A673 (cell line): ENCODE measurements around the gene BAIAP2.

Experiments used
- EZH2 ChIP-seq: fragments of 200-600 bp; sonication (generic); IDR thresholded peaks from 2 replicates; pipeline ENCODE4 v1.6.1; 2017; ENCODE audit warnings: borderline replicate concordance, low read depth, mild to moderate bottlenecking, mixed read lengths, antibody characterized with exemption, low read length; ENCODE audit not compliant: poor library complexity, severe bottlenecking
- TF ChIP-seq, protein P1 (sequence below): fragments of 300-800, 200-600 bp; sonication (generic); conservative IDR thresholded peaks from 2 replicates; pipeline ENCODE4 v1.5.1; 2017; ENCODE audit warnings: low read depth, mild to moderate bottlenecking, antibody characterized with exemption, low read length, moderate library complexity, mixed read lengths

DNA sequence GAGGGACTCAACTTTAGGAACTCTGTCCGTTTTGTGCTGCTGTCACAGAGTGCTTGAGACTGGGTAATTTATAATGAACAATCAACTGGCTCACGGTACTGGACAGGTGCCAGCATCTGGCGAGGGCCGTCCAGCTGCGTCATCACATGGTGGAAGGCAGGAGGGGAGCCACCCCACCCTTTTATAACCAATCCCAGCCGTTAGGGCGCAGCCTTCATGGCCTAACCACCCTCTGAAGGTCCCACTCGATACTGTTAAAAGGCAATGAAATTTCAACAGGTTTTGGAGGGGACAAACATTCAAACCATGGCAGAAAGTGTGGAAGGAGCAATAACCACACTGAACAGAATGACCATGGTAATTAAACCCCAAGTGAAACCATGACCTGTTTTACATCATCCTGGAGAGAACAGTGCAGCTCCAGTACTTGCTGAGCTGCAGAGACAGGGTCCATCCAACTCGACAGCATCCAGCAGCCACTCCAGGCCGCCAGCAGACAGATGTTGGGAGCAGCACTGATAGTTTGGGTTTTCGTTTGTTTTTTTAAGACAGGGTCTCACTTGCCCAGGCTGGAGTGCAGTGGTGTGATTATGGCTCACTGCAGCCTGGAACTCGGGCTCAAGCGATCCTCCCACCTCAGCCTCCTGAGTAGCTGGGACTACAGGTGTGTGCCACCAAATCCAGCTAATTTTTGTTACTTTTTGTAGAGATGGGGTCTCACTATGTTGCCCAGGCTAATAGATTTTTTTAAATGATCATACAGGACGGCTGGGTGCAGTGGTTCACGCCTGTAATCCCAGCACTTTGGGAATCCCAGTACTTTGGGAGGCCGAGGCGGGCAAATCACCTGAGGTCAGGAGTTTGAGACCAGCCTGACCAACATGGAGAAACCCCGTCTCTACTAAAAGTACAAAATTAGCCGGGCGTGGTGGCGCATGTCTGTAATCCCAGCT is 32.3 kb upstream of the BAIAP2 start:
- TF ChIP-seq, protein P1, sequence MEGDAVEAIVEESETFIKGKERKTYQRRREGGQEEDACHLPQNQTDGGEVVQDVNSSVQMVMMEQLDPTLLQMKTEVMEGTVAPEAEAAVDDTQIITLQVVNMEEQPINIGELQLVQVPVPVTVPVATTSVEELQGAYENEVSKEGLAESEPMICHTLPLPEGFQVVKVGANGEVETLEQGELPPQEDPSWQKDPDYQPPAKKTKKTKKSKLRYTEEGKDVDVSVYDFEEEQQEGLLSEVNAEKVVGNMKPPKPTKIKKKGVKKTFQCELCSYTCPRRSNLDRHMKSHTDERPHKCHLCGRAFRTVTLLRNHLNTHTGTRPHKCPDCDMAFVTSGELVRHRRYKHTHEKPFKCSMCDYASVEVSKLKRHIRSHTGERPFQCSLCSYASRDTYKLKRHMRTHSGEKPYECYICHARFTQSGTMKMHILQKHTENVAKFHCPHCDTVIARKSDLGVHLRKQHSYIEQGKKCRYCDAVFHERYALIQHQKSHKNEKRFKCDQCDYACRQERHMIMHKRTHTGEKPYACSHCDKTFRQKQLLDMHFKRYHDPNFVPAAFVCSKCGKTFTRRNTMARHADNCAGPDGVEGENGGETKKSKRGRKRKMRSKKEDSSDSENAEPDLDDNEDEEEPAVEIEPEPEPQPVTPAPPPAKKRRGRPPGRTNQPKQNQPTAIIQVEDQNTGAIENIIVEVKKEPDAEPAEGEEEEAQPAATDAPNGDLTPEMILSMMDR: no peak
- no peak for TF ChIP-seq EZH2
